HepG2 (cell line): Measurements from ENCODE around the gene STK38L. TPM values are rescaled to one million over a fixed set of nuclear protein-coding genes. Genes with fewer than 3 reads are reported as not detected.

Experiments used
- AHR ChIP-seq: IDR thresholded peaks from 2 replicates; pipeline ENCODE4 v1.6.1; 2018; ENCODE audit warnings: missing genetic modification reagents, missing compliant biosample characterization
- CCAR2 ChIP-seq: fragments of 200-400 bp; formaldehyde crosslinking; optimal IDR thresholded peaks from 2 replicates; pipeline ENCODE3; 2018; ENCODE audit warnings: low read depth, mild to moderate bottlenecking, low read length, moderate library complexity
- CENPT ChIP-seq: sonication (generic); formaldehyde crosslinking; IDR thresholded peaks from 2 replicates; pipeline ENCODE4 v1.8.0; 2022; ENCODE audit warnings: low read depth, mild to moderate bottlenecking, moderate library complexity, missing genetic modification reagents
- CHCHD3 ChIP-seq: sonication (generic); formaldehyde crosslinking; IDR thresholded peaks from 2 replicates; pipeline ENCODE4 v1.8.0; 2022; ENCODE audit warnings: mild to moderate bottlenecking, missing genetic modification reagents, moderate library complexity
- FOXO1 ChIP-seq: sonication (generic); formaldehyde crosslinking; IDR thresholded peaks from 2 replicates; pipeline ENCODE4 v1.4.0; 2020; ENCODE audit warnings: missing genetic modification reagents
- GATA4 ChIP-seq: sonication (generic); IDR thresholded peaks from 2 replicates; pipeline ENCODE4 v1.6.1; 2016; ENCODE audit warnings: antibody characterized with exemption, low read depth, borderline replicate concordance
- HMGA1 ChIP-seq: sonication (generic); formaldehyde crosslinking; conservative IDR thresholded peaks from 2 replicates; pipeline ENCODE4 v1.4.0; 2020; ENCODE audit warnings: missing genetic modification reagents
- HOXD1 ChIP-seq: sonication (generic); formaldehyde crosslinking; IDR thresholded peaks from 2 replicates; pipeline ENCODE4 v1.5.0; 2020; ENCODE audit warnings: missing genetic modification reagents
- KDM4B ChIP-seq: sonication (generic); formaldehyde crosslinking; IDR thresholded peaks from 2 replicates; pipeline ENCODE4 v1.4.0; 2020; ENCODE audit warnings: missing genetic modification reagents
- MAF1 ChIP-seq: sonication (generic); formaldehyde crosslinking; IDR thresholded peaks from 2 replicates; pipeline ENCODE4 v1.5.0; 2020; ENCODE audit warnings: missing genetic modification reagents, borderline replicate concordance
- NKX3-1 ChIP-seq: sonication (generic); formaldehyde crosslinking; IDR thresholded peaks from 2 replicates; pipeline ENCODE4 v1.5.0; 2020; ENCODE audit warnings: missing genetic modification reagents
- POLR2A ChIP-seq, 2 experiments: IDR thresholded peaks; 2 replicates each; pipeline ENCODE4 v1.6.1; 2011; ENCODE audit warnings: low read depth in 2 of 2, low read length in 2 of 2, mild to moderate bottlenecking in 1 of 2, moderate library complexity in 1 of 2; ENCODE audit not compliant: insufficient read depth in 1 of 2
- PRDM4 ChIP-seq: sonication (generic); formaldehyde crosslinking; IDR thresholded peaks from 2 replicates; pipeline ENCODE4 v1.9.0; 2021; ENCODE audit warnings: missing genetic modification reagents, borderline replicate concordance
- RFXANK ChIP-seq: IDR thresholded peaks from 2 replicates; pipeline ENCODE4 v1.6.1; 2016
- RNF2 ChIP-seq: fragments of 450-650 bp; conservative IDR thresholded peaks from 2 replicates; pipeline ENCODE4 v1.6.1; 2016; ENCODE audit warnings: low read depth
- RXRB ChIP-seq: IDR thresholded peaks from 2 replicates; pipeline ENCODE4 v1.6.1; 2016; ENCODE audit warnings: borderline replicate concordance, missing genetic modification reagents, missing compliant biosample characterization
- SRSF9 ChIP-seq: fragments of 200-400 bp; formaldehyde crosslinking; IDR thresholded peaks from 2 replicates; pipeline ENCODE4 v1.6.1; 2018; ENCODE audit warnings: borderline replicate concordance, mild to moderate bottlenecking, low read depth, low read length; ENCODE audit not compliant: insufficient read depth, poor library complexity, severe bottlenecking
- TBX3 ChIP-seq: fragments of 450-650 bp; IDR thresholded peaks from 2 replicates; pipeline ENCODE4 v1.6.1; 2017; ENCODE audit warnings: antibody characterized with exemption, mild to moderate bottlenecking, inconsistent platforms, borderline replicate concordance
- THYN1 ChIP-seq: sonication (generic); formaldehyde crosslinking; IDR thresholded peaks from 2 replicates; pipeline ENCODE4 v1.8.1; 2023; ENCODE audit warnings: low read depth, mild to moderate bottlenecking, moderate library complexity, missing genetic modification reagents, borderline replicate concordance
- ZEB1 ChIP-seq: IDR thresholded peaks from 2 replicates; pipeline ENCODE4 v1.6.1; 2012; ENCODE audit warnings: mild to moderate bottlenecking, low read depth, inconsistent platforms; ENCODE audit not compliant: insufficient replicate concordance
- ZIK1 ChIP-seq: sonication (generic); formaldehyde crosslinking; IDR thresholded peaks from 2 replicates; pipeline ENCODE4 v1.5.0; 2020; ENCODE audit warnings: mild to moderate bottlenecking, low read depth, missing genetic modification reagents, borderline replicate concordance
- ZMAT5 ChIP-seq: sonication (generic); formaldehyde crosslinking; IDR thresholded peaks from 2 replicates; pipeline ENCODE4 v1.5.0; 2020; ENCODE audit warnings: mild to moderate bottlenecking, low read depth, missing genetic modification reagents, borderline replicate concordance
- ZNF280D ChIP-seq: sonication (generic); formaldehyde crosslinking; IDR thresholded peaks from 2 replicates; pipeline ENCODE4 v1.5.1; 2020; ENCODE audit warnings: mild to moderate bottlenecking, missing genetic modification reagents
- polyA plus RNA-seq, 8 experiments: library from polyadenylated mRNA; depleted of rRNA in 3 of 8; stranded (reverse) in 7 of 8; unstranded in 1 of 8; fragments of >200 nt; fragmentation: Illumina TruSeq in 4 of 8; extraction: Trizol in 4 of 8; gene quantifications; 2 replicates each; pipeline versions ENCODE4 v1.2.1 to v1.2.3, GENCODE V29; 2011 to 2016; ENCODE audit warnings: low read depth in 4 of 8, missing spikeins in 1 of 8, mixed read lengths in 1 of 8; ENCODE audit not compliant: insufficient read depth in 1 of 8
- total RNA-seq, 5 experiments: library from RNA; depleted of rRNA; stranded (reverse); fragments of >200 nt; fragmentation: Illumina TruSeq; extraction: Trizol; gene quantifications; 2 replicates each; pipeline ENCODE4 v1.2.3, GENCODE V29; 2016; ENCODE audit warnings: low read depth in 1 of 5
- TF ChIP-seq, protein P1 (sequence below): IDR thresholded peaks from 2 replicates; pipeline ENCODE4 v1.6.1; 2012; ENCODE audit warnings: inconsistent platforms

The STK38L gene
- total and polyA plus RNA-seq, 2 of the 13 experiments (the other 11 are each of a cell fraction or from before 2014, with no cell fraction given): 6.1 to 26.4 TPM

GRCh38 chr12:27213830-27214787, 30.0 kb upstream of the STK38L start (continued):
- TF ChIP-seq PRDM4 (CRISPR knock-in tag) (no peak), GATA4 (peak; percentile 84; the same call in 1 of the 2 replicates), CENPT (no peak), TBX3 (no peak), CHCHD3 (CRISPR knock-in tag) (no peak), SRSF9 (no peak), RFXANK (CRISPR knock-in tag) (no peak), RNF2 (peak; percentile 74), ZMAT5 (CRISPR knock-in tag) (no peak), POLR2A (IDR thresholded peaks at IDR 0.05; ENCODE audit: insufficient read depth in 1 of 2, low read depth in 2 of 2, low read length in 2 of 2) (peak; percentile 99), FOXO1 (CRISPR knock-in tag) (no peak), MAF1 (CRISPR knock-in tag) (no peak), HOXD1 (CRISPR knock-in tag) (no peak), NKX3-1 (CRISPR knock-in tag) (no peak), THYN1 (CRISPR knock-in tag) (no peak), ZIK1 (CRISPR knock-in tag) (peak; percentile 84), AHR (no peak), ZNF280D (CRISPR knock-in tag) (peak; percentile 70; the same call in 1 of the 2 replicates), HMGA1 (no peak), ZEB1 (peak; percentile 60), KDM4B (no peak), RXRB (CRISPR knock-in tag) (0 out of 2 replicates have a peak, but pooled peaks have one; percentile 30), CCAR2 (no peak)
- TF ChIP-seq, protein P1, sequence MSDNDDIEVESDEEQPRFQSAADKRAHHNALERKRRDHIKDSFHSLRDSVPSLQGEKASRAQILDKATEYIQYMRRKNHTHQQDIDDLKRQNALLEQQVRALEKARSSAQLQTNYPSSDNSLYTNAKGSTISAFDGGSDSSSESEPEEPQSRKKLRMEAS: peak; percentile 95
